HG02943 (cell line): ENCODE measurements around the gene CACNB2.
"Not testable (repeated sequence)": the region's sequence is repeated elsewhere in the genome, so short reads cannot be mapped to it uniquely, and the experiment has no call there.

Source experiments
- ATAC-seq: cut with Tn5 transposase; IDR thresholded peaks from one replicate; pipeline ENCODE4 v1.9.1; 2021; ENCODE audit warnings: mild to moderate bottlenecking, low read depth, moderate library complexity; ENCODE audit not compliant: unreplicated experiment

CACNB2 gene

DNA sequence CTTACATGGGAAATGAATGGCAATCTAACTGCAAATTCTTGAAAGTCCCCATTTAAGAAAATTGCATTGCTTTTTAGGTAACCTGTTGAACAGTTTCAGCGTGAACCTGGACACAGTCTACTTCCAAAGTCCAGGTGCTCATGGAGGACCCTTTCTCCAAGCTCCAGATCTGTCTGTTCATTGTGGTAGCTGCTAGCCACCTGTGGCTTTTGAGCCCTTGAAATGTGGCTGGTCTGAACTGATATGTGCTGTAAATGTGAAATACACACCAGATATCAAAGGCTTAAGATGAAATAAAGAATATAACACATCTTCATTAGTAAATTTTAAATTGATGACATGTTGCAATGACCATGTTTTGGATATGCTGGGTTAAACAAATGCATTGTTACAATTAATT lies 4.2 kb downstream of the CACNB2 start:
- ATAC-seq: no peak

GRCh38 chr10:18144928-18145327 lies 4.7 kb downstream of the CACNB2 start:
- ATAC-seq: no peak

- ATAC-seq: no peak
These were observed 5.4 kb downstream of the CACNB2 start for GRCh38 chr10:18145652-18146051.

DNA sequence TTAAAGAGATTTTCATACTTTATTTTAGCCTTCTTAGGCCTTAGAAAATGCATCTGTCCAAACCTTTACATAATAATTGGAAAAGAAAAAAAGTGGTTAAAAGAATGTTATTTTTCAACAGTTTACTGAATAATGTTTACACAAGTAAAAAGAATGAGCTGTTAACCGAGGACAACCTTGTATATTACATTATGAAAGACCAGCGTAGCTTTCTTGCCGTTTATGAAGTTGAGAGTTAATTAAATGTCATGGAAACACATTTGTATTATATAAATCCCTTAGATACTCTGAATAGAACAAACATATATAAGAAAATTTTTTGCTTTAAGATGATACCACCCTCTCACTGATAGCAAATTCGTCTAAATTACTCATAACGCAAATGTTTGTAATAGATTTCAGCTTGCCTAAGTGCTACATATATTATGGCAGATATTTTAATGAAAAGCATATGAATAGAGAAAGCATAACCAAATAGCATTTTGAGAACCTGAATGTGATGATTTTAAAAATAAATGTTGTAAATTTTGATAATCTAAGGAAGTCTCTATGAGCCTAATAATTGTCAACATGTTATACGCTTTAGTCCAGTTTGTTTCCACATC lies 9.1 kb downstream of the CACNB2 start:
- no peak for ATAC-seq

GRCh38 chr10:18151356-18151890 lies 11.2 kb downstream of the CACNB2 start:
- ATAC-seq: no peak

DNA sequence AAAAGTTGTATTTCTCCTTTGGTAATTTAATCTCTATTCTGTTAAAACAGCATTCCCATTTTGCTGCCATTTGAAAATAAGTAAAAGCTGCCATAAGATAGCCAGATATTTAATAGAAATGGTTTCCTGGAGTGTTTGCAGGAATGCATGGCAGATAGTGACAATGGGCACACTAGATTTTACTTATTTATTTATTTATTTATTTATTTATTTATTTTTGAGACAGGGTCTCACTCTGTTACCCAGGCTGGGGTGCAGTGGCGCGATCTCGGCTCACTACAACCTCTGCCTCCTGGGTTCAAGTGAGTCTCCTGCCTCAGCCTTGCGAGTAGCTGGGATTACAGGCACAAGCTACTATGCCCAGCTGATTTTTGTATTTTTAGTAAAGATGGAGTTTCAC lies 13.2 kb downstream of the CACNB2 start:
- ATAC-seq: not testable (repeated sequence)

- no peak for ATAC-seq
These were observed 15.1 kb downstream of the CACNB2 start for GRCh38 chr10:18155321-18155720.

- ATAC-seq: not testable (repeated sequence)
These were observed 16.6 kb downstream of the CACNB2 start for GRCh38 chr10:18156797-18157196.

DNA sequence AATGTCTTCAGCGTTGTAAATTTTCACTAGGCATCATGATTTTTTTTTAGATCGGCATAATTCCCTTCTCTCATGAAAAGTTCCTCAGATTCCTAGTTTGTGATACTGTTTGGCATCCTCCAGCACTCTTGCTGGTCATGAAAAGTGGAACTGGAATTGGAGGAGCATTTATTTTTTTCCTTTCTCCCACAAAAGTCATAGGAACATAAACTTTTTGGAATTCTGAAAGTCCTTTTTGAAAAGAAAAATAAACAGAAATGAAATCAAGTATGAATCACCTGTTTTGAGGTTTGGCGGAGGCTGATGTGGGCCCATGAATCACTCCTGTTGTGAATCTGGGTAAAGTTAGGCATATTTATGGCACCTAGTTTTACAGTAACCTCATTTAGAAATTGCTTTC lies 17.7 kb downstream of the CACNB2 start:
- no peak for ATAC-seq

DNA sequence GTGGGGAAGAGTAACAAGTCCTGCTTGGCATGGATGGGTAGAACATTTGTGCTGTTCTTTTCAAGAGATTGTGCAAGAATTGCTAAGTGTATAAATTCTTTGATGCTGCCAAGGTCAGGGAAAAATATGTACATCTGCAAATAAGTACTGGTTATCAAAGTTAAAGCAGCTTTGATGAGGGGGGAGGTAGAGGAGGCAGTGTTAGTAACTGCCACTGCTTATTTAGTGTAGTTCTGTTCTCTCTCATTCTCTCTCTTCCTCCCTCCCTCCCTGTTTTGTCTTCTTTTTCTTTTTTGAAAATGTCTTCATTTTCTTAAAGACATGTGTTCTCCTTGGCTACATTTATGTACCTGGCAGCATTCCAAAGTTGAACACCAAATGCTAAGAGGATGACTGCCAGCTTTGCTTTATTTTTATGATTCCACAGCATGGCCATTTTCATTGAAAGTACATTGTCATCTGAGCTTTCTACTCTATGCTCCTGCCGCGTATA lies 18.6 kb downstream of the CACNB2 start:
- ATAC-seq: no peak

- no peak for ATAC-seq
These were observed 19.3 kb downstream of the CACNB2 start for GRCh38 chr10:18159557-18159956.

GRCh38 chr10:18162021-18162627 lies 21.9 kb downstream of the CACNB2 start:
- ATAC-seq: no peak

- ATAC-seq: no peak
These were observed 23.9 kb downstream of the CACNB2 start for GRCh38 chr10:18164093-18164492.

- ATAC-seq: no peak
These were observed 24.6 kb downstream of the CACNB2 start for GRCh38 chr10:18164748-18165361.

- ATAC-seq: no peak
These were observed 38.7 kb downstream of the CACNB2 start for GRCh38 chr10:18178854-18179483.

GRCh38 chr10:18179891-18180290 lies 39.7 kb downstream of the CACNB2 start:
- no peak for ATAC-seq

- ATAC-seq: not testable (repeated sequence)
These were observed 41.2 kb downstream of the CACNB2 start for GRCh38 chr10:18181382-18181781.

DNA sequence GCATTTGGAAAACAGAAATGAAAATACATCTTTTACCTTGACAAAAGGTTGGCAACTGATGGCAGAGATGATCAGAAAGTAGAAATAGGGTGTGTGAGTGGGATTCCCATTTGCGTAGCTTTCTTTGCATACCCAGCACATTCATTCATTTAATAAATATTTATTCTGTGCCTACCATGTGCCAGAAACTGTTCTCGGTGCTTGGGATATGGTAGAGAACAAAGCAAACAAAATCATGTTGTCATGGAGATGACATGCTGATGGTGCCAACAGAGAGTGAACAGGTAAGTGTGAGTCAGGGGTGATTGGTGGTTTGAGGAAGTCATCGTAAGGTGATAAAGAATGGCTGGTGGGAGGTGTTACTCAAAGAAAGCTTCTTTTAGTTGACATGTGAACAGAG lies 45.4 kb downstream of the CACNB2 start:
- ATAC-seq: no peak

GRCh38 chr10:18190840-18191239 lies 50.6 kb downstream of the CACNB2 start:
- ATAC-seq: no peak

GRCh38 chr10:18194634-18195033 lies 54.4 kb downstream of the CACNB2 start:
- no peak for ATAC-seq
